Measurements from ENCODE around the gene TXNDC16. TPM values are rescaled to one million over a fixed set of nuclear protein-coding genes. Genes with fewer than 3 reads are reported as not detected.

TXNDC16 gene
- total RNA-seq, 1 donor from 2014 or later = 11.5 TPM

DNA sequence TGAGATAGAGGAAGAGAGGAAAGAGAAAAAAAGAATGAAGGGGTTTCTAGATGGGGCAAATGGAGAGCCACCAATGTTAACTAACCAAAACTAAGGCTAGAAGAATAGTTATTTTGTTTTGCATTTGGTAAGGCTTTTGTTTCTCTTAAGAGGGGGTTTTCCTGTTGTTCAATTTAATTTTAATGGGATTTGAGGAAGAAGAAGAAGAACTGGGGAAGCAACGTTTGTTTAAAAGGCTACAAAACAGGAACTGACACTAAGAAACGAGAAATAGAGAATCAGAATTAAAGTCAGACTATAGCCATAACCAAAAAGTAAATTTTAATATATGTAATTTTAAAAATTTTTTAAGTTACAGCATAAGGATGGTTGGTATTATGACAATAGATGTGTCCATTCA lies 13.7 kb downstream of the TXNDC16 start:
- TF ChIP-seq, protein P1, sequence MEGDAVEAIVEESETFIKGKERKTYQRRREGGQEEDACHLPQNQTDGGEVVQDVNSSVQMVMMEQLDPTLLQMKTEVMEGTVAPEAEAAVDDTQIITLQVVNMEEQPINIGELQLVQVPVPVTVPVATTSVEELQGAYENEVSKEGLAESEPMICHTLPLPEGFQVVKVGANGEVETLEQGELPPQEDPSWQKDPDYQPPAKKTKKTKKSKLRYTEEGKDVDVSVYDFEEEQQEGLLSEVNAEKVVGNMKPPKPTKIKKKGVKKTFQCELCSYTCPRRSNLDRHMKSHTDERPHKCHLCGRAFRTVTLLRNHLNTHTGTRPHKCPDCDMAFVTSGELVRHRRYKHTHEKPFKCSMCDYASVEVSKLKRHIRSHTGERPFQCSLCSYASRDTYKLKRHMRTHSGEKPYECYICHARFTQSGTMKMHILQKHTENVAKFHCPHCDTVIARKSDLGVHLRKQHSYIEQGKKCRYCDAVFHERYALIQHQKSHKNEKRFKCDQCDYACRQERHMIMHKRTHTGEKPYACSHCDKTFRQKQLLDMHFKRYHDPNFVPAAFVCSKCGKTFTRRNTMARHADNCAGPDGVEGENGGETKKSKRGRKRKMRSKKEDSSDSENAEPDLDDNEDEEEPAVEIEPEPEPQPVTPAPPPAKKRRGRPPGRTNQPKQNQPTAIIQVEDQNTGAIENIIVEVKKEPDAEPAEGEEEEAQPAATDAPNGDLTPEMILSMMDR (conservative IDR thresholded peaks at IDR 0.05) = no peak
- peaks cover 8% of the 10 kb centered on the region for H3K36me3 Mint-ChIP-seq (ENCODE audit: low read depth)
- no peak for DNase-seq (ENCODE audit: low read depth, low spot score)
- no peak overlapping the region for H3K27ac Mint-ChIP-seq (ENCODE audit: unreplicated experiment)
- no peaks in the 10 kb centered on the region for H3K27me3 Mint-ChIP-seq (ENCODE audit: low read depth)
- no peaks in the 10 kb centered on the region for H3K4me1 Mint-ChIP-seq
- H3K9me3 Mint-ChIP-seq = no peaks in the 10 kb centered on the region
- no peak overlapping the region for H3K4me3 Mint-ChIP-seq

DNA sequence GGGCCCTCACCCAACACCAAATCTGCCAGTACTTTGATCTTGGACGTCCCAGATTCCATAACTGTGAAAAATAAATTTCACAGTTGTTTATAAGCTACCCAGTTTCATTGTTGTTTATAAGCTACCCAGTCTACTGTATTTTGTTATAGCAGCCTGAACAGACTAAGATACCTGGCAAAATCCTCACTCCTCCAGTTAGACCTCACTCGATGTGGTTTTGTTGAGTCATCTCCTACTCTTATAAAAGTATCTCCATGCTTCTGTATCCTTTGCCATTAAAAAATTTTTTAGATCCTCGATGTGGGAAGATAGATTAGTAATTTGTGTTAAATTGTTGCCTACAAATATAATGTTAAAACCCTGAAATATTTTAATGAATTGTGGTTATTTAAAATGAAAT lies 16.0 kb downstream of the TXNDC16 start:
- Mint-ChIP-seq H3K36me3 (ENCODE audit: low read depth) (peaks cover 8% of the 10 kb centered on the region), H3K9me3 (no peaks in the 10 kb centered on the region), H3K4me1 (no peaks in the 10 kb centered on the region), H3K27ac (ENCODE audit: unreplicated experiment) (no peak overlapping the region), H3K27me3 (ENCODE audit: low read depth) (no peaks in the 10 kb centered on the region), H3K4me3 (no peak overlapping the region)
- TF ChIP-seq, protein P1 (conservative IDR thresholded peaks at IDR 0.05) = no peak
- no peak for DNase-seq (ENCODE audit: low read depth, low spot score)

DNA sequence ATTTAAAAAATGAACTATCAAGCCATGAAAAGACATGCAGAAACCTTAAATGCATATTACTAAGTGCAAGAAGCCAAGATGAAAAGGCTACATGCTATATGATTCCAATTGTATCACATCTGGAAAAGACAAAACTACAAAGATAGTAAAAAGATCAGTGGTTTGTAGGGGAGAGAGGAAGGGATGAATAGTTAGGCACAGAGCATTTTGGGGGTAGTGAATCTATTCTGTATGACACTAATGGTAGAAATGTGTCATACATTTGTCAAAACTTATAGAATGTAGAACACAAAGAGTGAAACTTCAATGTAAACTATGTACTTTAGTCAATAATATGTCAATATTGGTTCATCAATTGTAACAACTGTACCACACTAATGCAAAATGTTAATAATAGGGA lies 20.8 kb downstream of the TXNDC16 start:
- Mint-ChIP-seq H3K27me3 (ENCODE audit: low read depth) (no peaks in the 10 kb centered on the region), H3K36me3 (ENCODE audit: low read depth) (peaks cover 8% of the 10 kb centered on the region), H3K9me3 (no peaks in the 10 kb centered on the region), H3K27ac (ENCODE audit: unreplicated experiment) (no peak overlapping the region), H3K4me1 (no peaks in the 10 kb centered on the region), H3K4me3 (no peak overlapping the region)
- DNase-seq (ENCODE audit: low read depth, low spot score) = no peak
- TF ChIP-seq, protein P1 (conservative IDR thresholded peaks at IDR 0.05) = no peak

DNA sequence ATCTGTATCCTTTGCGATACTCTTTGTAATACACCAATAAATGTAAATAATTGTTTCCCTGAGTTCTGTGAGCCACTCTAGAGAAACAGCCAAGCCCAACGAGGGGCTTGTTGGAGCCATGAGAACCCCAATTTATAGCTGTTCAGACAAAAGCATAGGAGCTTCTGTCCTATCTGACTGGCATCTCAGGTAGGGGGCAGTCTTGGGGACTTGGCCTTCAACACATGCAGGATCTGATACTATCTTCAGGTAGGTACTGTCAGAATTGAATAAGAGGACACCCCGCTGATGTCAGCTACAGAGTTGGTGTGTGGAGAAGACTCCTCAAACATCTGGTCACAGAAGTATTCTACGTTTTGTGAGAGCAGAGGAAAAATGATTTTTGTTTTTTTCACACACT lies 25.3 kb downstream of the TXNDC16 start:
- Mint-ChIP-seq H3K27me3 (ENCODE audit: low read depth) (no peaks in the 10 kb centered on the region), H3K36me3 (ENCODE audit: low read depth) (no peaks in the 10 kb centered on the region), H3K27ac (ENCODE audit: unreplicated experiment) (no peak overlapping the region), H3K4me1 (peaks cover 3% of the 10 kb centered on the region), H3K9me3 (no peaks in the 10 kb centered on the region), H3K4me3 (no peak overlapping the region)
- TF ChIP-seq, protein P1 (conservative IDR thresholded peaks at IDR 0.05) = no peak
- DNase-seq (ENCODE audit: low read depth, low spot score) = no peak

DNA sequence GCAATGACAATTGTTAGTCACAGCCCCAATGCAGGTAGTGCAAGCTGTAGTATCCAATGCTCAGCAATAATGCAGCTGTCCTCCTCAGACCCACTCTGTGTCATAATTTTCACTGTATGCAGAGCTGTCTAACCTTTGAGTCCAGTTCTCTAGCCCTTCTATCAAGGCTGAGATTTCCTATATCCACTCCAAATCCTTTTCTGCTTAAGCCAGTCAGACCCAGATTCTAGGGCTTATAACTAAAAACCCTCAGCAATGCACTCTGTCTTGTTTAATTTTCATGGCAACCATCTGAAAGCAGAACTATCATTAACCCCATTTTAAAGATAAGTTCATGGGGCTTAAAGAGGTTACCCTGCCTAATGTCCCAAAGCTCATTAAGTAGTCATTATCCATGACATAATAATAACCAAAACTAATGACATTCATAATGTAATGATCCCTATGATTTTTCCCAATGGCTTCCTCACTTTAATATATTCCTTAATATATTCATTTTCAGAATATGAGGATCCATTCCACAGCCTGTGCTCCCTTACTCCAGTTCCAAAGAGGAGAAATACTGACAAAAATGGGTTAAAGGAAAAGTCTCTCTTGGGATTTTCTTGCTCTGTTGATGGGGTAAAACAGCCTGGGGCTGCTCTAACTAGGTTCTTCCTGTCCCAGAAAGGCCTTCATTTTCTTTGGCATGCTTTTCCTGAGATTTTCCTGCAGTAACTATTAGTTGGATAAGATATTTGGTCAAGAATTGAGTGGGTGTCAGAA lies 29.5 kb downstream of the TXNDC16 start:
- Mint-ChIP-seq H3K4me3 (no peak overlapping the region), H3K4me1 (peaks cover 3% of the 10 kb centered on the region), H3K27ac (ENCODE audit: unreplicated experiment) (peak overlapping the region; percentile 54), H3K27me3 (ENCODE audit: low read depth) (no peaks in the 10 kb centered on the region), H3K36me3 (ENCODE audit: low read depth) (no peaks in the 10 kb centered on the region), H3K9me3 (no peaks in the 10 kb centered on the region)
- TF ChIP-seq, protein P1 (conservative IDR thresholded peaks at IDR 0.05) = no peak
- no peak for DNase-seq (ENCODE audit: low read depth, low spot score)
